IMR-90 (cell line): ENCODE data around the gene MRPL34. TPM values are rescaled to one million over a fixed set of nuclear protein-coding genes. Genes with fewer than 3 reads are reported as not detected.

Source experiments
- ATAC-seq: fragments of 200-7000 bp; cut with Tn5 transposase; 2 replicates; pipeline ENCODE4 v1.9.1; 2020; ENCODE audit warnings: low read depth, mild to moderate bottlenecking, moderate library complexity
- BruUV-seq: library from RNA; stranded (reverse); fragments of 400-500 nt; replicated peaks from 2 replicates; lab custom pipeline; 2021; lab: Mats Ljungman, UMichigan
- CTCF ChIA-PET: fragments of 300-600 bp; formaldehyde crosslinking; extraction: SDS; loops from one replicate; lab custom pipeline; 2021; ENCODE audit warnings: antibody characterized with exemption; lab: Yijun Ruan, JAX
- POLR2A ChIA-PET: fragments of 300-600 bp; sonication (Branson Sonifier 250); formaldehyde crosslinking; loops from one replicate; lab custom pipeline; 2022; ENCODE audit warnings: antibody characterized with exemption; ENCODE audit not compliant: unreplicated experiment; lab: Charles Lee
- DNase-seq: peaks from one replicate; pipeline ENCODE4 v3.0.0; 2013
- H2AFZ ChIP-seq: replicated peaks from 2 replicates; pipeline ENCODE3; 2013; ENCODE audit warnings: low read length, mild to moderate bottlenecking; ENCODE audit not compliant: poor library complexity
- H2AK5ac ChIP-seq: 2 replicates; pipeline ENCODE4 v1.6.1; 2013; ENCODE audit warnings: low read depth, low read length, inconsistent platforms
- H2AK9ac ChIP-seq: replicated peaks from 2 replicates; pipeline ENCODE3; 2013; ENCODE audit warnings: mild to moderate bottlenecking, low read depth, low read length, moderate library complexity; ENCODE audit not compliant: poor library complexity
- H2BK120ac ChIP-seq: 2 replicates; pipeline ENCODE4 v1.6.1; 2013; ENCODE audit warnings: low read depth, low read length, inconsistent platforms
- H2BK15ac ChIP-seq: 3 replicates; pipeline ENCODE4 v1.6.1; 2013; ENCODE audit warnings: low read depth, low read length, inconsistent platforms
- H2BK20ac ChIP-seq: 2 replicates; pipeline ENCODE4 v1.6.1; 2013; ENCODE audit warnings: low read depth, mild to moderate bottlenecking, inconsistent platforms, low read length, moderate library complexity
- H2BK5ac ChIP-seq: 2 replicates; pipeline ENCODE4 v1.6.1; 2013; ENCODE audit warnings: mild to moderate bottlenecking, low read depth, low read length, inconsistent platforms; ENCODE audit not compliant: poor library complexity, severe bottlenecking
- H3K14ac ChIP-seq: replicated peaks from 2 replicates; pipeline ENCODE4 v1.6.1; 2013; ENCODE audit warnings: low read depth, low read length, inconsistent platforms
- H3K18ac ChIP-seq: 2 replicates; pipeline ENCODE4 v1.6.1; 2013; ENCODE audit warnings: low read depth, low read length, control low read depth
- H3K23ac ChIP-seq: 2 replicates; pipeline ENCODE4 v1.6.1; 2013; ENCODE audit warnings: low read depth, low read length, inconsistent platforms
- H3K27ac ChIP-seq: 2 replicates; pipeline ENCODE4 v1.5.1; 2013; ENCODE audit warnings: mild to moderate bottlenecking, control low read depth, low read length; ENCODE audit not compliant: insufficient read depth
- H3K27me3 ChIP-seq: 2 replicates; pipeline ENCODE4 v1.6.1; 2013; ENCODE audit warnings: low read length; ENCODE audit not compliant: control insufficient read depth, insufficient read depth
- H3K36me3 ChIP-seq: 2 replicates; pipeline ENCODE4 v1.6.1; 2013; ENCODE audit warnings: low read length, mixed read lengths; ENCODE audit not compliant: control insufficient read depth, insufficient read depth
- H3K4ac ChIP-seq: 2 replicates; pipeline ENCODE4 v1.6.1; 2013; ENCODE audit warnings: low read depth, low read length, inconsistent platforms
- H3K4me1 ChIP-seq: 2 replicates; pipeline ENCODE4 v1.6.1; 2013; ENCODE audit warnings: low read length, mixed read lengths; ENCODE audit not compliant: control insufficient read depth, insufficient read depth
- H3K4me2 ChIP-seq: 2 replicates; pipeline ENCODE4 v1.6.1; 2013; ENCODE audit warnings: low read depth, mild to moderate bottlenecking, control low read depth, low read length, moderate library complexity
- H3K4me3 ChIP-seq: 2 replicates; pipeline ENCODE4 v1.5.1; 2013; ENCODE audit warnings: low read depth, mild to moderate bottlenecking, control low read depth, low read length, moderate library complexity; ENCODE audit not compliant: insufficient read depth
- H3K56ac ChIP-seq: 2 replicates; pipeline ENCODE4 v1.6.1; 2013; ENCODE audit warnings: low read length, inconsistent platforms; ENCODE audit not compliant: insufficient read depth; ENCODE audit errors: extremely low read depth
- H3K79me1 ChIP-seq, 2 experiments: 2 replicates each; pipeline ENCODE4 v1.6.1; 2013; ENCODE audit warnings: low read length in 2 of 2, inconsistent platforms in 1 of 2, low read depth in 1 of 2
- H3K9ac ChIP-seq: 2 replicates; pipeline ENCODE4 v1.6.1; 2013; ENCODE audit warnings: low read depth, low read length, control low read depth
- H3K9me1 ChIP-seq: 2 replicates; pipeline ENCODE4 v1.6.1; 2013; ENCODE audit warnings: low read length, inconsistent platforms; ENCODE audit not compliant: insufficient read depth
- H3K9me3 ChIP-seq: 2 replicates; pipeline ENCODE4 v1.6.1; 2013; ENCODE audit warnings: low read length; ENCODE audit not compliant: control insufficient read depth, insufficient read depth
- H4K20me1 ChIP-seq: 2 replicates; pipeline ENCODE4 v1.6.1; 2013; ENCODE audit warnings: low read length, inconsistent platforms; ENCODE audit not compliant: insufficient read depth
- H4K5ac ChIP-seq: 2 replicates; pipeline ENCODE4 v1.6.1; 2013; ENCODE audit warnings: mild to moderate bottlenecking, low read depth, low read length, control low read depth
- H4K8ac ChIP-seq, 2 experiments: 2 replicates each; pipeline ENCODE4 v1.6.1; 2013; ENCODE audit warnings: low read depth in 2 of 2, low read length in 2 of 2, control low read depth in 1 of 2, inconsistent platforms in 1 of 2
- H4K91ac ChIP-seq: 2 replicates; pipeline ENCODE4 v1.6.1; 2013; ENCODE audit warnings: low read depth, low read length, inconsistent platforms; ENCODE audit not compliant: insufficient read depth
- BHLHE40 ChIP-seq: fragments of 150-350 bp; IDR thresholded peaks from 2 replicates; pipeline ENCODE4 v1.6.1; 2016; ENCODE audit warnings: mild to moderate bottlenecking, low read depth, low read length
- CEBPB ChIP-seq: IDR thresholded peaks from 2 replicates; pipeline ENCODE4 v1.6.1; 2012; ENCODE audit warnings: low read depth, low read length, improper control_type of control experiment
- CHD1 ChIP-seq: IDR thresholded peaks from 2 replicates; pipeline ENCODE4 v1.6.1; 2012; ENCODE audit warnings: low read depth, low read length, improper control_type of control experiment
- CTCF ChIP-seq: conservative IDR thresholded peaks from 2 replicates; pipeline ENCODE4 v1.5.1; 2012; ENCODE audit warnings: mild to moderate bottlenecking, low read depth, low read length, improper control_type of control experiment
- ELK1 ChIP-seq: fragments of 150-350 bp; IDR thresholded peaks from 2 replicates; pipeline ENCODE4 v1.6.1; 2016; ENCODE audit warnings: low read depth, mild to moderate bottlenecking, low read length, moderate library complexity, borderline replicate concordance
- FOS ChIP-seq: fragments of 150-350 bp; IDR thresholded peaks from 2 replicates; pipeline ENCODE4 v1.6.1; 2016; ENCODE audit warnings: low read depth, low read length
- MAFK ChIP-seq: IDR thresholded peaks from 2 replicates; pipeline ENCODE4 v1.6.1; 2012; ENCODE audit warnings: low read depth, low read length, improper control_type of control experiment
- MAZ ChIP-seq: IDR thresholded peaks from 2 replicates; pipeline ENCODE4 v1.6.1; 2012; ENCODE audit warnings: low read depth, mild to moderate bottlenecking, low read length, improper control_type of control experiment, moderate library complexity, borderline replicate concordance
- MXI1 ChIP-seq: IDR thresholded peaks from 2 replicates; pipeline ENCODE4 v1.6.1; 2012; ENCODE audit warnings: low read depth, mild to moderate bottlenecking, low read length, moderate library complexity, borderline replicate concordance
- NFE2L2 ChIP-seq: fragments of 150-350 bp; IDR thresholded peaks from 2 replicates; pipeline ENCODE4 v1.6.1; 2016; ENCODE audit warnings: low read depth, mild to moderate bottlenecking, low read length
- POLR2A ChIP-seq: IDR thresholded peaks from 2 replicates; pipeline ENCODE4 v1.6.1; 2012; ENCODE audit warnings: mild to moderate bottlenecking, low read depth, low read length
- RAD21 ChIP-seq: IDR thresholded peaks from 2 replicates; pipeline ENCODE4 v1.6.1; 2012; ENCODE audit warnings: low read length, improper control_type of control experiment
- RCOR1 ChIP-seq: IDR thresholded peaks from 2 replicates; pipeline ENCODE4 v1.6.1; 2012; ENCODE audit warnings: mild to moderate bottlenecking, low read length, improper control_type of control experiment; ENCODE audit not compliant: insufficient replicate concordance
- RFX5 ChIP-seq: IDR thresholded peaks from 2 replicates; pipeline ENCODE4 v1.8.0; 2012; ENCODE audit warnings: low read depth, mild to moderate bottlenecking, low read length, moderate library complexity
- SMC3 ChIP-seq: fragments of 150-350 bp; IDR thresholded peaks from 2 replicates; pipeline ENCODE4 v1.6.1; 2016; ENCODE audit warnings: low read depth, mild to moderate bottlenecking, antibody characterized with exemption, low read length, moderate library complexity
- USF2 ChIP-seq: fragments of 150-350 bp; IDR thresholded peaks from 2 replicates; pipeline ENCODE4 v1.6.1; 2017; ENCODE audit warnings: mild to moderate bottlenecking, antibody characterized with exemption, low read length, low read depth
- WGBS, 2 experiments: methylation state at CpG; one replicate each; pipeline versions ENCODE4 v1.1.5 to v1.1.7; 2013; ENCODE audit warnings: missing lambda C conversion rate in 2 of 2; ENCODE audit not compliant: insufficient read length in 1 of 2; ENCODE audit errors: extremely low coverage in 2 of 2; 5-methylcytosine and 5-hydroxymethylcytosine counted together
- dilution Hi-C: fragments of 300-500 bp; cut with HindIII; formaldehyde crosslinking; loops from one replicate; pipeline ENCODE4 v1.14.3; 2018; ENCODE audit warnings: low sequenced_read_pairs; ENCODE audit not compliant: unreplicated experiment
- in situ Hi-C: fragments of 300-500 bp; cut with MboI; formaldehyde crosslinking; loops from 3 replicates; pipeline ENCODE4 v1.14.3; 2019; ENCODE audit warnings: low sequenced_read_pairs, inconsistent platforms, mixed read lengths
- intact Hi-C: fragments of 100-400 bp; cut with micrococcal nuclease; formaldehyde crosslinking; loops from 2 replicates; pipeline ENCODE4 v1.10.0; 2022
- polyA plus RNA-seq, 3 experiments: library from polyadenylated mRNA; depleted of rRNA; stranded (reverse); fragments of >200 nt; gene quantifications; 2 replicates each; pipeline ENCODE4 v1.2.3, GENCODE V29; 2012; ENCODE audit warnings: low replicate concordance in 1 of 3
- total RNA-seq: library from RNA; depleted of rRNA; stranded (reverse); fragments of >200 nt; gene quantifications from 2 replicates; pipeline ENCODE4 v1.2.3, GENCODE V29; 2012

MRPL34 gene
- total and polyA plus RNA-seq, 2 of the 4 experiments (the other 2 are of a cell fraction) = 7.3 to 37.0 TPM

- H3K4me2 ChIP-seq = no peak overlapping the region
- H3K9ac ChIP-seq = no peak overlapping the region
- H3K79me1 ChIP-seq = peaks cover 0 to 29% of the 10 kb centered on the region in 2 experiments; a peak in 2 of 4 replicates
- intact Hi-C loops (no loop called here), dilution Hi-C loops (no loop called here), in situ Hi-C loops (no loop called here)
- CTCF ChIA-PET = no interaction called here
- 0 out of 2 replicates have a peak, but pooled peaks cover 4% of the 10 kb centered on the region for H3K4me1 ChIP-seq
- no peak overlapping the region for H3K27ac ChIP-seq
- H2BK15ac ChIP-seq = no peak overlapping the region
- no TSS peak for BruUV-seq
- H2BK20ac ChIP-seq = no peak overlapping the region
- H4K8ac ChIP-seq = no peak overlapping the region
- no peaks in the 10 kb centered on the region for H4K20me1 ChIP-seq
- no peaks in the 10 kb centered on the region for H3K27me3 ChIP-seq
- H2AFZ ChIP-seq = no peak overlapping the region
- H4K91ac ChIP-seq = no peak overlapping the region
- H3K36me3 ChIP-seq = peaks cover 3% of the 10 kb centered on the region; the same call in 1 of the 2 replicates
- no peak overlapping the region for H4K5ac ChIP-seq
- H2AK9ac ChIP-seq = no peak overlapping the region
- H2BK120ac ChIP-seq = no peak overlapping the region
- TF ChIP-seq MAZ (no peak), RFX5 (no peak), USF2 (no peak), CHD1 (no peak), SMC3 (no peak), MXI1 (no peak), BHLHE40 (no peak), FOS (no peak), RCOR1 (no peak), MAFK (no peak), RAD21 (no peak), ELK1 (no peak), CEBPB (no peak), POLR2A (no peak), NFE2L2 (no peak), CTCF (no peak)
- H3K9me3 ChIP-seq = no peaks in the 10 kb centered on the region
- no peak overlapping the region for H3K14ac ChIP-seq
- WGBS, 2 experiments = 100% methylated on average over 2 of the region's 8 CpGs; no CpG with 5 or more reads in 1 of the 2 experiments
- ATAC-seq = no peak
- H3K56ac ChIP-seq = no peak overlapping the region
- POLR2A ChIA-PET = no interaction called here
- no peak overlapping the region for H3K4me3 ChIP-seq
- no peak overlapping the region for H3K18ac ChIP-seq
- H2BK5ac ChIP-seq = no peak overlapping the region
- DNase-seq = no peak
- H3K9me1 ChIP-seq = peaks cover 5% of the 10 kb centered on the region
- H3K23ac ChIP-seq = no peak overlapping the region
- no peak overlapping the region for H3K4ac ChIP-seq
- H2AK5ac ChIP-seq = no peak overlapping the region
These were observed 26.6 kb downstream of the MRPL34 start for GRCh38 chr19:17332360-17332676.
